Measurements from ENCODE around the gene THSD7A. TPM values are rescaled to one million over a fixed set of nuclear protein-coding genes. Genes with fewer than 3 reads are reported as not detected.

The THSD7A gene
- total and polyA plus RNA-seq, 2 donors, result 4.5 to 30.8 TPM

DNA sequence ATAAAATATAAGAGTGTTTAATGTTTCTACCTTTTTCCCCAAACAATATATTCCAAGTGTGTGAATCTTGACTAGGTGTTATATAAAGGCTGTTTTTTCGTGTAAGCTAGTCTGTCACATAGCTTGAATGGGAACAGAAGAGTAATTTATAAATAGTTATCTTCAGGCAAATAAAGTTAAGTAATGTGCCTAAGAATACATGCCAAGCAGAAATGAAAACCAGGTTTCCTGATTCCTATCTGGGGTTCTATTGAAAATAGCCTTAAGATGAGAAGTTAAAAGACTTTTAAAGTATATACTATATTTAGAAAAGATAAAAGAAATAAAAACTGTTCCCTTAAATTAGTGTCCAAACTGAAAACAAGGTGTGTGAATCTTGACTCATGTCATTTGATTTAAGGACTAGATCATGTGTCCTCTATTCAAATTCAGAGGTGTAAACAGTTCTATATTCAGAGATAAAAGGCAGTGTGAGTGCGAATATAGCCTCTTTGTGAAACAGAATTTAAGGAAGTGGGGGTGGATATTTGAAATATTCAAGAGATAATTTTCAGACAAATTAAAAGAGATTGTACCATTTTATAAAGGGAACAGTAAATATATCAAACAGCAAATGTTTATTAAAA is 247.5 kb downstream of the THSD7A start:
- Histone ChIP-seq H3K27ac (ENCODE audit: low read depth) (no peak overlapping the region), H3K4me1 (ENCODE audit: insufficient read depth) (no peaks in the 10 kb centered on the region), H3K36me3 (ENCODE audit: insufficient read depth) (no peaks in the 10 kb centered on the region), H3K4me3 (ENCODE audit: low read depth, low read length) (no peak overlapping the region)
- WGBS, result 20% methylated on average over 2 of the region's 2 CpGs
- no peak for DNase-seq (ENCODE audit: extremely low spot score)

GRCh38 chr7:11579141-11579540 is 252.9 kb downstream of the THSD7A start:
- H3K27ac ChIP-seq (ENCODE audit: low read depth), result no peak overlapping the region
- no peak overlapping the region for H3K4me3 ChIP-seq (ENCODE audit: low read depth, low read length)
- H3K36me3 ChIP-seq (ENCODE audit: insufficient read depth), result no peaks in the 10 kb centered on the region
- no peaks in the 10 kb centered on the region for H3K4me1 ChIP-seq (ENCODE audit: insufficient read depth)
- 95% methylated on average over 4 of the region's 4 CpGs for WGBS
- DNase-seq (ENCODE audit: extremely low spot score), result no peak

GRCh38 chr7:11576310-11576709 is 255.7 kb downstream of the THSD7A start:
- Histone ChIP-seq H3K27ac (ENCODE audit: low read depth) (no peak overlapping the region), H3K4me1 (ENCODE audit: insufficient read depth) (no peaks in the 10 kb centered on the region), H3K4me3 (ENCODE audit: low read depth, low read length) (no peak overlapping the region), H3K36me3 (ENCODE audit: insufficient read depth) (no peaks in the 10 kb centered on the region)
- DNase-seq (ENCODE audit: extremely low spot score), result no peak
- 95% methylated on average over 4 of the region's 4 CpGs for WGBS

DNA sequence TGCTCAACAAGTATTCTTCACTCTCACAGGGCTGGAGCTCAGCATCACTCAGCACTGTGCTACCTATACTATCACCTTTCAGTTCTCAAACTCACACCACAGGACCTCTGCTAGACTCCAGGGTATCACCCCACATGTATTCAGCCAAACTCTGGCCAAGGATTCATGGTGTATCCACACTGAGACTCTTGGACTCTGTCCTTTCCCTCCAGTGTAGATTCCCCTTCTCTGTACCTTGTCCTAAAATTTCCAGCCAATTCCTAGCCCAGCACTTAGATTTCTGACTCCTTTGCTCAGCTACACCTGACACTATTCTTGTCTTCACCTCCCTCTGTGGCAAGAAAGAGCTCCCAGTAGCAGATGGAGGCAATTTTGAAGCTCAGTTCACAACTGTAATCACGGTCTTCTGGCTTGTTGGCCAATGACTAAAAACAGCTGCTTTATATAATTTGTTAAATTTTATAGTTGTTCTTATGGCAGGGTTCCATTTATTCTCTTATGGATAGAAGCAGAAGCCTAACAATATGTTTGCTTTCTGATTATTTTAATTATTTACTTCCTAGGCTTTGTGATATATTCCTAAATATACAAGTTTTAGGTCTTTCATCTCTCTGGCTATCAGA is 258.8 kb downstream of the THSD7A start:
- Histone ChIP-seq H3K27ac (ENCODE audit: low read depth) (no peak overlapping the region), H3K4me1 (ENCODE audit: insufficient read depth) (no peaks in the 10 kb centered on the region), H3K4me3 (ENCODE audit: low read depth, low read length) (no peak overlapping the region), H3K36me3 (ENCODE audit: insufficient read depth) (no peaks in the 10 kb centered on the region)
- 47% methylated on average over 1 of the region's 1 CpG for WGBS
- DNase-seq (ENCODE audit: extremely low spot score), result no peak

GRCh38 chr7:11570922-11571550 is 261.0 kb downstream of the THSD7A start:
- Histone ChIP-seq H3K36me3 (ENCODE audit: insufficient read depth) (no peaks in the 10 kb centered on the region), H3K4me1 (ENCODE audit: insufficient read depth) (no peaks in the 10 kb centered on the region), H3K27ac (ENCODE audit: low read depth) (no peak overlapping the region), H3K4me3 (ENCODE audit: low read depth, low read length) (no peak overlapping the region)
- 93% methylated on average over 2 of the region's 2 CpGs for WGBS
- DNase-seq (ENCODE audit: extremely low spot score), result no peak

GRCh38 chr7:11570205-11570604 is 261.8 kb downstream of the THSD7A start:
- DNase-seq (ENCODE audit: extremely low spot score), result no peak
- 69% methylated on average over 1 of the region's 1 CpG for WGBS
- no peak overlapping the region for H3K27ac ChIP-seq (ENCODE audit: low read depth)

DNA sequence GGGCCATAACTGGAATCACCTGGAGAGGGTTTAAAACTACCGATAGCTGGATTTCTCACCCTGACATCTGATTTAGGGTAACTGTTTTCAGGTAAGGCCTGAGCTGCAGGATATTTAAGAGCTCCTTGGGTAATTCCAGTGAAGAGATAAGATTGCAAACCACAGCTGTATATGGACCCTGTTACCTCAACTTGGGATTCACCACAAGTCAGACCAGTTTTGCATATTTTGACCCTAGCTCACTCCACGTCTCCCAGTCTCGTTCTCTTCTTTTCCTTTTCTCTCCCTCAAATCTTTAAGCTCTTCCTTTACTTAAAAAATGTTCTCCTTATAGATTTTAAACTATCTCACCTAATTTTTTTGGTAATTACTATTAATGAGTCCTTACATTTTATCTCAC is 264.4 kb downstream of the THSD7A start:
- Histone ChIP-seq H3K4me3 (ENCODE audit: low read depth, low read length) (no peak overlapping the region), H3K27ac (ENCODE audit: low read depth) (no peak overlapping the region), H3K4me1 (ENCODE audit: insufficient read depth) (no peaks in the 10 kb centered on the region), H3K36me3 (ENCODE audit: insufficient read depth) (no peaks in the 10 kb centered on the region)
- WGBS, result 86% methylated on average over 3 of the region's 3 CpGs
- DNase-seq (ENCODE audit: extremely low spot score), result no peak

More at GRCh38 chr7:11570205-11570604, 261.8 kb downstream of the THSD7A start:
- Histone ChIP-seq H3K4me3 (ENCODE audit: low read depth, low read length) (no peak overlapping the region), H3K36me3 (ENCODE audit: insufficient read depth) (no peaks in the 10 kb centered on the region), H3K4me1 (ENCODE audit: insufficient read depth) (no peaks in the 10 kb centered on the region)

GRCh38 chr7:11557627-11558026 is 274.4 kb downstream of the THSD7A start:
- Histone ChIP-seq H3K27ac (ENCODE audit: low read depth) (no peak overlapping the region), H3K36me3 (ENCODE audit: insufficient read depth) (no peaks in the 10 kb centered on the region), H3K4me1 (ENCODE audit: insufficient read depth) (no peaks in the 10 kb centered on the region), H3K4me3 (ENCODE audit: low read depth, low read length) (no peak overlapping the region)
- DNase-seq (ENCODE audit: extremely low spot score), result no peak
- WGBS, result 62% methylated on average over 2 of the region's 2 CpGs

DNA sequence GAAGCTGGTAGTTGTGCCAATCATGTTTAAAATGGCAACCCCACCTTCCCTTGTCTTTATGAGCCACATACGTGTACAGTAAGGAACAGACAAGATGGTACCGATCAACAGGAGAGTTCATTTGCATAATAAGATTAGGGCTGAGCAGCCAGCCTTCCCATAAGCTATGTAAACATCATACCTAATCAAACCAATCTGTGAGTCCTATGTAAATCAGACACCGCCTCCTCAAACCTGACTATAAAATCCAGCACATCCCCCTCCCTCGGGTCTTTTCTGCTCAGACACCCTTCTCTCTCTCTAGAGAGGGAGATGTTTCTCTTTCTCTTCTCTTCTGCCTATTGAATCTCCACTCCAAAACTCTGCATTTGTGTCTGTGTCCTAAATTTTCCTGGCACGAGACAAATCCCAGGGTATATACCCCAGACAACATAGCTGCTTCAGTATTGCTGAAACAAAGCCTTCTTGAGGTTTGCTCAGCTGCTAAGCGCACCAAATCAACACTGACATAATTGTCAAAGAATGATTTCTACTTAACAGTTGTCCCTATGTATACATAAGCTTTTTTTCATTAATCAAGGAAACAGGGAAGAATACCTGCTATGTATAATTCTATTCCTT is 279.2 kb downstream of the THSD7A start:
- DNase-seq (ENCODE audit: extremely low spot score), result no peak
- WGBS, result 86% methylated on average over 6 of the region's 6 CpGs
- Histone ChIP-seq H3K27ac (ENCODE audit: low read depth) (no peak overlapping the region), H3K36me3 (ENCODE audit: insufficient read depth) (no peaks in the 10 kb centered on the region), H3K4me1 (ENCODE audit: insufficient read depth) (no peaks in the 10 kb centered on the region), H3K4me3 (ENCODE audit: low read depth, low read length) (no peak overlapping the region)

DNA sequence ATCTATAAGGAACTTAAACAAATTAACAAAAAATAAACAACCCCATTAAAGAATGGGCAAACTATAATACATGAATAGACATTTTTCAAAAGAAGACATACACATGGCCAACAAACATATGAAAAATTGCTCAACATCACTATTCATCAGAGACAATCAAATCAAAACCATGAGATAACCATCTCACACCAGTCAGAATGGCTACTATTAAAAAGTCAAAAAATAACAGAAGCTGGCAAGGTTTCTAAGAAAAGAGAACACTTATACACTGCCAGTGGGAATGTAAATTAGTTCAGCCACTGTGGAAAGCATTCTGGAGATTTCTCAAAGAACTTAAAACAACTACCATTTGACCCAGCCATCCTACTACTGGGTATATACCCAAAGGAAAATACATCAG is 280.5 kb downstream of the THSD7A start:
- no peak for DNase-seq (ENCODE audit: extremely low spot score)
- Histone ChIP-seq H3K27ac (ENCODE audit: low read depth) (no peak overlapping the region), H3K4me3 (ENCODE audit: low read depth, low read length) (no peak overlapping the region), H3K36me3 (ENCODE audit: insufficient read depth) (no peaks in the 10 kb centered on the region), H3K4me1 (ENCODE audit: insufficient read depth) (no peaks in the 10 kb centered on the region)

DNA sequence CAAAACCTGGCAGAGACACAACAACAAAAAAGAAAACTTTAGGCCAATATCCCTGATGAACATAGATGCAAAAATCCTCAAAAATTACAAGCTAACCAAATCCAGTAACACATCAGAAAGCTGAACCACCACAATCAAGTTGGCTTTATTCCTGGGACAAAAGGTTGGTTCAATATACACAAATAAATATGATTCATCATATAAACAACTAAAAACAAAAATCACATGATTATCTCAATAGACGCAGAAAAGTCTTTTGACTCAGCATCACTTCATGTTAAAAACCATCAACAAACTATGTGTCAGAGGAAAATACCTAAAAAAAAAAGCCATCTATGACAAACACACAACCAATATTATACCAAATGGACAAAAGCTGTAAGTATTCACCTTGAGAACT is 283.5 kb downstream of the THSD7A start:
- DNase-seq (ENCODE audit: extremely low spot score), result no peak
- Histone ChIP-seq H3K36me3 (ENCODE audit: insufficient read depth) (no peaks in the 10 kb centered on the region), H3K4me1 (ENCODE audit: insufficient read depth) (no peaks in the 10 kb centered on the region), H3K27ac (ENCODE audit: low read depth) (no peak overlapping the region), H3K4me3 (ENCODE audit: low read depth, low read length) (no peak overlapping the region)
- 39% methylated on average over 1 of the region's 1 CpG for WGBS

DNA sequence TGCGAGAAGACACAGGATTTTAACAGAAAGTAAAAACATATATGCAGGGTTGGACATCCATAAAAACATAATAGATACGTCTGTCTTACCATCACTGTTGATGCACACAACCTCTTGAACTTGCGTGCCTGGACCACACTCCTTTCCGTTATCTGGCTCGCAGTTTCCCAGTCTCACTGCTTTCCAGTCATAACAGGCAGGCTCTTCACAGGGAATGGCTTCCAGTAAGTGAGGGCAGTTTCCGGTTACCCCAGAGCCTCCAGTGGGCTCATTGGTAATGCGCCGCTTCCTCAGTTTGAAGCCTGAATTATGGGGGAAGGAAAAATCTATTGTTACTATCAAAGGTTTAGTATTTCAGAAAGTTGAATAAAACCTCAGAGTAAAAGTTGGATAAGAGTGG is 290.7 kb downstream of the THSD7A start:
- 98% methylated on average over 8 of the region's 8 CpGs for WGBS
- H3K4me1 ChIP-seq (ENCODE audit: insufficient read depth), result no peaks in the 10 kb centered on the region
- no peaks in the 10 kb centered on the region for H3K36me3 ChIP-seq (ENCODE audit: insufficient read depth)
- H3K27ac ChIP-seq (ENCODE audit: low read depth), result no peak overlapping the region
- no peak for DNase-seq (ENCODE audit: extremely low spot score)
- H3K4me3 ChIP-seq (ENCODE audit: low read depth, low read length), result no peak overlapping the region

DNA sequence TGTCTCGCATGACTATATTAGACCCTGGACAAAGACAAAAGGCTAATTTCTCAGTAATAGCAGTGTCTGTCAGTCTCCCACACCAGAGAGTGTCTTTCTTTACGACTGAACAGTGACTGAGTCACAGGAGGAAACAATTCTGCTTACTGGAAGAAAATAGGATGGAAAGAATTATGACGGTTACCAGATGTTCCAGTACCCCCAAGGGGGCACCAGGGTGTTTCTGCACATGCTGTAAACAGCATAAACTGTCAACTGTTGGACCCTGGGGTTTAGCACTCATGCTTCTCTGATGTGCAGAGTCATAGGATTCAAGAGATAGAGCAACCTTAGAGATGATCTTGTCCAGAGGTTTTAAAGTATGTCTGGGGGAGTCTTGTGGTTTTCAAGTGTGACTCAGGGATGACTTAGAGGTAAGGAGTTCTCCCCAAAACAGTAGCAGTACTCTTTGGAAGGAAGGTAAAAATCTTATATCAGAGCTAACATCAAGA is 291.7 kb downstream of the THSD7A start:
- no peak overlapping the region for H3K4me3 ChIP-seq (ENCODE audit: low read depth, low read length)
- H3K4me1 ChIP-seq (ENCODE audit: insufficient read depth), result no peaks in the 10 kb centered on the region
- H3K36me3 ChIP-seq (ENCODE audit: insufficient read depth), result no peaks in the 10 kb centered on the region
- DNase-seq (ENCODE audit: extremely low spot score), result no peak
- H3K27ac ChIP-seq (ENCODE audit: low read depth), result no peak overlapping the region
- WGBS, result 10% methylated on average over 3 of the region's 3 CpGs

- Histone ChIP-seq H3K27ac (ENCODE audit: low read depth) (no peak overlapping the region), H3K4me3 (ENCODE audit: low read depth, low read length) (no peak overlapping the region), H3K4me1 (ENCODE audit: insufficient read depth) (no peaks in the 10 kb centered on the region), H3K36me3 (ENCODE audit: insufficient read depth) (no peaks in the 10 kb centered on the region)
- DNase-seq (ENCODE audit: extremely low spot score), result no peak
- 11% methylated on average over 3 of the region's 3 CpGs for WGBS
Measured at GRCh38 chr7:11539853-11540252, 292.1 kb downstream of the THSD7A start.

Measured in urinary bladder (tissue), 4 donors.